Cerebellar nuclear complex (tissue), 1 donor: ENCODE measurements around the gene ITGA1.
"Not testable (repeated sequence)": the region's sequence is repeated elsewhere in the genome, so short reads cannot be mapped to it uniquely, and the experiment has no call there.

Source experiments
- DNase-seq, 2 experiments: peaks; one replicate each; lab custom pipeline; 2025; lab: John Stamatoyannopoulos, UW

Gene ITGA1

DNA sequence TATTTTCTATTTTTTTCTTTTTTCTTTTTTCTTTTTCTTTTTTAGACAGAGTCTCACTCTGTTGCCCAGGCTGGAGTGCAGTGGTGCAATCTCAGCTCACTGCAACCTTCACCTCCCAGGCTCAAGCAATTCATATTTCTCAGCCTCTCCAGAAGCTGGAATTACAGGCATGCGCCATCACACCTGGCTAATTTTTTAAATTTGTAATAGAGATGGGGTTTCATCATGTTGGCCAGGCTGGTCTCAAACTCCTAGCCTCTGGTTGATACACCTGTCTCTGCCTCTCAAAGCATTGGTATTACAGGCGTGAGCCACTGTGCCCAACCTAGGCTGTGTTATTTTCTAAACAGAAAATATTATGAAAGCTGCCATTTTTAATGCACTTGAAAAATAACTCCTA lies 78.3 kb downstream of the ITGA1 start:
- not testable (repeated sequence) for DNase-seq

DNA sequence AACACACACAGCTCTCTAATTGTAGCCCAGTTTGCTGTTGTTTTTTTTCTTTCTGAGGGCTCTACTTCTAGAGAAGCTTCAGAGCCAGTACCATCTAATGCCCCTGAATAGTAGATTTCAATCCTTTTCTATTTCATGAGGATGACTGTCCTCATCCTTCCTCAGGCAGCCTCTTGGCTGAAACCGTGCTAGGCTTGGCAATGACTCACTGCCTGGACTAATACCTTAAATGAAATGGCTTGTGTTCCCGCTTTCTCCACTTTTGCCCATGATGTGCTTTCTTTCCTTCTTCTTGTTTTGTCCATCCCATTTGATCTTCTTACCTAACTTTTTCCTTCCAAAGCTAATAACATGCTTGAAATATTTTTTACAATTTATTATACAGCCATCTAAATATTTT lies 80.1 kb downstream of the ITGA1 start:
- no peak for DNase-seq

DNA sequence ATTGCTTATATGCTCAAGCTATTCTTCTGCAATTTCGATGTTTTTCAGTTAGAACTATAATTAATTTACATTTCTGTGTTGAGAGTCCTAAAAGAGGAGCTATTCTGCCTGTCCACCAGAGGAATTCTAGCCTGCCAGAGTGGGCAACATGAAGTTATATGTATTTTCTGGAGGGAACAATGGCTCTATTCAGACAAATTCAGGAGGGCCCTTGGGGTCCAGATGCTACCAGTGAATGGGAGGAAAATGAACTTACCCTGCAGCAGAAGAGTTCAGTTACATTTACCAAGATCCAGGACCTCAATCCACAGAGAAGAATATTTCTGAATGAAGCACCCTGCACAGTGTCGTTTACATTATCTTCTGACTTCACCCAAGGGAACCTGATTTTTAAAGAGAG lies 80.7 kb downstream of the ITGA1 start:
- no peak for DNase-seq

DNA sequence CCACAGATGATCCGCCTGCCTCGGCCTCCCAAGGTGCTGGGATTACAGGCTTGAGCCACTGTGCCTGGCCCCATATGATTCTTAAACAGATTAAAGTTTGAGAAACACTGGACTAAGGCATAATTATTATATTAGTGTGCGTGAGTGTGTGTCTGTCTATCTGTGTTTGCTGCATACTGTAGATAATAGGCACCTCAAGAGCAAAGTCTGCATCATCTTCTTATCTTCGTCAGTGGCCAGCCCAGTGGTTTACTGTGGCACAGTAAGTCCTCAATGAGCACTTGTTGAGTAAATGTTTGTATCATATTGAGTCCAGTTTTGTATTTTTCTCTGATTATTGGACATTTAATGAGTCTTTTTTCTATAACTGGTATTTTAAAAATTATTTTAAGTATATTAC lies 81.7 kb downstream of the ITGA1 start:
- DNase-seq, result no peak

DNA sequence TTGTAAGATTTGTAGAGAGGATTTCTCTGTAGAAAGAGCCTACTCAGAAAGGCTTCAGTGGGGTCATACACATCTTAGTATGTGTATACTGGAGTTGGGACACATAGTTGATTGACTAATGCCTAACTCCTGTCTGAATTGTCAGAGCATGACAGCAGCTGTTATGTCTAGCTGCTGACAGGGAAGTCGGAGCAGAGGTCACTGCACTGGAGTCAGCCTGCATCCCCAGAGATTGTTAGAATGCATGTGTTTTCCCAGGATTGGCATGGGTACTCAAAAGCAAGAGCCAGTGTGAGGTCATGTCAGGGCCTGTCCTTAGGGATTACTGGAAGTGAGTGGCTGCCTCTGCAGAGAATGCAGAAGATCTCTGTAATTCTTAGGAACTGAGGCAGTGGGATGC lies 82.7 kb downstream of the ITGA1 start:
- no peak for DNase-seq

DNA sequence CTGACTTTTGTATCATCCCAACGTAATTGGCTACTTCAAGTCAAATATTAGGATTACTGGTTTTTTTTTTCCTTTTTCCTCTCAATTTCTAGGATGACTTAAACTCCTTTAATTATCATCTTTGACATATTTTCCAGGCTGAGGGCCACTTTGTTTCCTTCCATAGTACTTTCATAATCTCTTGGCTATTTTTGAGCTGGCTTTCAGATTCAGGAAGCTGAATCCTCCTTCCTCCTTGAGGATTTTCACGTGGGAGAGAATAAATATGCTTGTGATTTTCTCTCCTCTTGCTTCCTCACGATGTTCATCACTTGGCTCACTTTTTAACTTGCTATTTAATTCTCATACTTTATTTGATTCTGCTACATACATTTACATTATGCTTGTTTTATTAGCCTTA lies 88.1 kb downstream of the ITGA1 start:
- DNase-seq, result no peak

DNA sequence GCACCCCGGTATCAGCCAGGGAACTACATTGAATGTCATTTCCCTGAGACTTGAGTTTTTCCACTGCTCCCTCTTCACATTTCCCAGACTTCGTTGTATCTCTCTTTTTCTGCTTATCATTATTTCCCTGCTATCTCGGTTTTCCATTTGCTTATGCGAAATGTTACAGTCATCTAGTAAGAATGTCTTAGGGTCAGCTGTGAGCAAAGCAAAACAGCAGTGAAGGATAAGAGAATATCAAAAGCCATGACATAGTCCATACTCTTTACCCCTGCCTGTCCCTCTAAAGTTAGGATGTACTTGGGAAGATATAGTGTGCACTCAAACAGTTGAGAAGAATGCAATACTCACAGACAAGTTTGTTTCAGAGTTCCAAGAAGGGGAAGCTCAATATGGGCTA lies 88.7 kb downstream of the ITGA1 start:
- no peak for DNase-seq

DNA sequence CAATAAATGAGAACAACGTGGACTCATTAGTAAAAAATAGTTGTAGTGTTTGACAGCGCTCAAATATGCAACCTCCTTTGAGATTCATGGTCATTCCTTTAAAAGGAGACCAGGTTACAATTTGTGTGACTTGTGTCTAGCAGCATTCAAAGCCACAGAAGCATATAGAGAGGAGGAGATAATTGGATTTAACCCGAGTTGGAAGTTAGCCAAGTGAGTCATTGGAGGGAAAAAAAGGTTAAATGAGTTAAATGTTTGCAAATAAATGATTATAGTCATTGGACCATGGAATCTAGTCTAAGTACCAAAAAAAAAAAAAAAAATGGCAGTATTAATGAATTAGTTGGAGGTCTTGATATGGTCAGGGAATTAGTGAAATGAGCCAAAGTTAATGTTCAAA lies 90.9 kb downstream of the ITGA1 start:
- DNase-seq, result no peak

DNA sequence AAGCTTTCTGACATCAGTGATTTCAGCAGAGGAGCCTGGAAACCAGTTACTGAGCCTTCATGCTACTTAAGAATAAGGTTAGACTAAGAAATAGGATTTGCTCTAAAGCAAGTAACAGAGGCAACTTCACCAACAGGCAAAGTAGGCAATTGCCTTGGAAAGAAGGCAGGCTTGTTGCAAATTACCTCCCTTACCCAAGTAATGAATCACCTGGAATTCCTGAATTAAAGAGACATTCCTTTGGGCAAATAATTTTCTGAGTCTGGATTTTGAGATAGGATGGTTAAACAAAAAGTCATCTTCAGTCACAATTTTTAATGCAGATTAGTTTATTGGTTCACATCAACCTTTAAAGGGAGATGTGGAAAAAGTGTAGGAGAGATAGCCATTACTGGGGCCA lies 92.8 kb downstream of the ITGA1 start:
- no peak for DNase-seq

DNA sequence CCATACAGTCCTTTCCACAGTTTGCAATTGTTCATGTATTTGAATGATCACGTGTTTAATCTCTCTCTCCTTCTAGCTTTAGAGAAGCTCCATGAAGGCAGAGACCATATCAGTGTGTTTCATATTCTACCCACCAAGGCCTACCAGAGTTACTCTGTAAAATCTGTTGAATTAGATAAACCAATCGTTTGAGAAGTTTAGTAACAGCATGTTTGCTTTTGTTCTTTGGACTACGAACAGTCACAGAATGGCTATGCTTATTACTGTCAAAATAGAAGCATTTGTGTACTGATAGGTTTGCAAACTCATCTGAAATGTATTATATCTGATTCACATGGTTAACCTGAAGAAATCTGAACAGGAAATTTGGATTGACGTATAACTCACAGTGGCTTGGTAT lies 93.8 kb downstream of the ITGA1 start:
- DNase-seq, result no peak

DNA sequence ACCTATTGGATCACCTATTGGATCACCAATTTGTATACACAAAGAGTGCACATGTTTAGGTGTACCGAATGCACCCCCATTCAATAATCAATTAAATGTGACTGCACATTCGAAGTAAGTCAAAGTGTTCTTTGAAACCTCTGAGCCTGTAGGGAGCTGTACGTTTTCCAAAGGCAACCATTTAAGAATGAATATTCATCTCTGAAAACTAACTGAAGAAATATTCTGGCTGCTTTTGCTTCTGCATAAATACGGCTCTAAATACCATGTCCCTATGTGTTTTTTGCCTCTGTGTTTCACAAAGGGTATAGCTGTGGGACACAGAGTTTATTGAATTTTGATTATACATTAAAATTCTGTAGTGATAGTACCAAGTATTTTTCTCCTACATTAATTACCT lies 95.4 kb downstream of the ITGA1 start:
- DNase-seq, result no peak

DNA sequence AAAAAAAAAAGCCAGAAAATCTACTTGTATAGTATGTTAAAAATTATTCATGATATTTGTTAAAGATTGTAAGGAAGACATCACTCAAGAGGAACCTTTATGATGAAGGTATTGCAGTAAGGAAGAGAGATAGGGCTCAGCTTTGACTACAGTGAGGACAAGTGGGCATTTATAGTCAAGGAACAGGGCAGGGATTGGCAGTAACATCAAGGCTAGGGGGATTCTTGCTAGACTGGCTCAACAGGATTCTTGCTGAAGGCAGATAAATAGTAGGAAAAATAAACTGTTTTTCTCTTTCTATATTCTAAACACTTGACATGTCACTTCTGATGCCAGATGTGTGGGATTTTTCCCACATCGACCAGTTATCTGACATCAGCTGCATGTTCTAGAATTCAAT lies 96.7 kb downstream of the ITGA1 start:
- no peak for DNase-seq

DNA sequence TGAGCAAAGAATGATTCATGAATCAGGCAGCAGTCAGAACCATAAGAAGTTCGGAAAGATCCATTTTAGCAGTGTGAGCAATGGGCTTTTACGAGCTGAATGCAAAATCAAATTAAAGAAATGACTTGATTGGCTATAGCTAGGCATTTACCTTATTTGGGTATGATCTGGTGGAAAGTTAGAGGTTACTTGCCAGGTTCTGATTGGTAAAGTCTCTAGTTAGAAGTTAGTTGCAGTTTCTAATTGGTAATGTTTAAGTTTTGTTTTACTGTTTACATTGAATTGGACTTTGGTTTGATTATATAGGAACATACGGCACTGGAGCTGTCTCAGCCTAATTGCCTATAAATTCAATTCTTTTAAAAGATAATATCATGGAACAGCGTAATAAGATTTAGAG lies 97.9 kb downstream of the ITGA1 start:
- DNase-seq, result no peak

DNA sequence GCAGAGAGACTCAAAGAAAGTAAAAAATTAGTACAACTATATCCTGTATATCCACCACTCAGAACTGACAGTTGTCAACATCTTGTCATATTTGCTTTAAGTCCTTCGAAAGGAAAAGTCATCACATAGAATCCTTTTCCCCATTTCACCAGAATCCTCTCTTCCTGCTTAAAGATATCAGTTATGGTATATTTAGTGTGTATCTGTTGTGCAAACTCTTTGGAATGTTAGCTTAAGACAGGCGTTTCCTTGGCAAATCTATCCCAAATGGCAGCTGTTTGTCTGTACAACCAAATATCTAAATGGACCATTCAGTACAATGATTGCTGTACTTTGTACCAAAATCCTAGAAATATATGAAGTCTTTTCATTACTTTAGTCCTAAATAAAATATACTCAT lies 98.5 kb downstream of the ITGA1 start:
- no peak for DNase-seq

DNA sequence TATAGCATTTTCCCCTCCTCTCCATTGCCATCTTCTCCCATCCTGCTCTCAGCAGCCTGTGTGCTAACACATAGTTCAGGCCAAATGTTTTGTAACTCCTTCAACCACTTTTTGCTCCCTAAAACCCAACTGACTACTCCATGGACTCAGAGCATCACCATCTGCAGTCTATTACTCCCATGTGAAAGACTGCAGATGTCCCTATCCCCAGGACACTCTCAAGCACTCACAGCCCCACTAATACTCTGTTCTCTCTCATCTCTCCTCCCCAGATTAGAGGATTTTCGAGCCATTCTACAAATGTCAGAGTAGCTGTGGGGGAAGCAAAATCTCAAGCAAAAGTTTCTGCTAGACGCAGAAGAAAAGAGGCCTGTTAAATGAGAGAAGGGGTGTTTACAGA lies 99.3 kb downstream of the ITGA1 start:
- DNase-seq, result no peak

DNA sequence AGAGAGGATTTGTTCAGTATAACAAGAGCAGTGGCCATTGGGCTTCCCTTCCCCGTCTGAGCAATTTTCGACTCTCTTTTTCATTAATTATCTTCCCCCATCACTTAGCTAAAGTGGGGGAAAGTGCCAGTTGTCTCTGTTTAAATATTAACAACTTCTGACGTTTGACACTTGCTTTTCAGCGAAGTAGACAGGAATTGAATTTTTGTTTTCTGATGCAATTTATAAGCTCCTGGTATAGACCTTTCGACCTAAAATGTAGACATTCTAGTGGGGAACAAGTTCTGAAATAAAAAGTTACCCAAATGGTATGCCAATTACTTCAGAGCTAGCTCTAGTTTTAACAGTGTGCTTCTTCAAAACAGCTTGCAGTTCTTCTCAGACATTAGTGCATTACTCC lies 100.6 kb downstream of the ITGA1 start:
- DNase-seq, result no peak

DNA sequence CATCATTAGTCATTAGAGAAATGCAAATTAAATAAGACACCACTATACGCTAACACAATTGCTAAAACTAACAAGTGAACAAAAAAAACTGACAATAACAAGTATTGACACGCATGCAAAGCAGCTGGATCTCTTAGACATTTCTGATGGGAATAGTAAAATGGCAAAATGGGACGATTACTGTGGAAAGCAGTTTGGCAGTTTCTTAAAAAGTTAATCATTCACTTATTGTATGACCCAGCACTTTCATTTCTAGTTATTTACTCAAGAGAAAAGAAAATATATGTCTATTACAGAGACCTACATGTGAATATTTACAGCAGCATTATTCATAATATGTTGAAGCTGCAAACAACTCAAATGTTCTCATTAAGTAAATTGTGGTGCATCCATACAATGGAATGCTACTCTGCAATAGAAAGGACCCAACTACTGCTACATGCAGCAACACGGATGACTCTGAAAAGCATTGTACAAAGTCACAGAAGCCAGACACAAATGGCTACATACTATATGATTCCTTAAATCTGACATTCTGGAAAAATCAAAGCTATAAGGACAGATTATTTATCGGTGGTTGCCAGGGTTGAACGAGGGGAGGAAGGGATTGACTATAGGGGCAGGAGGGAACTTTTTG lies 104.6 kb downstream of the ITGA1 start:
- no peak for DNase-seq

DNA sequence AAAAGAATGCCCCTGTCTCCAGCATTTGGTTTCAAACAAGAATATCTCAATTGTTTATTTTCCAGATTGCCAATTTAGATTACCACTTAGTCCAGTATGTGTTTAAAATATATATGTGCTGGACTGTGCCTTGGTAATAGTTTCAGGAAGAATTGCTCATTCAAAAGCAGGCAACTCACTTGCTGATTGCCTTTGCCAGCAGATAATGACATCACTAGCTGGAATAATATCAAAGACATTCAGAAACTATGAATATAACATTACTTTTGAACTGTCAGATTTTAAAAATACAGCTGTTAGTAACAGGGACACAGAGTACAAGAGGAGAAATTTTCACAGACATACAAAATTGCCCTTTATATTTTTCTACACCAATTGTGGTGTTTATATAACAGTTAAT lies 105.4 kb downstream of the ITGA1 start:
- no peak for DNase-seq

DNA sequence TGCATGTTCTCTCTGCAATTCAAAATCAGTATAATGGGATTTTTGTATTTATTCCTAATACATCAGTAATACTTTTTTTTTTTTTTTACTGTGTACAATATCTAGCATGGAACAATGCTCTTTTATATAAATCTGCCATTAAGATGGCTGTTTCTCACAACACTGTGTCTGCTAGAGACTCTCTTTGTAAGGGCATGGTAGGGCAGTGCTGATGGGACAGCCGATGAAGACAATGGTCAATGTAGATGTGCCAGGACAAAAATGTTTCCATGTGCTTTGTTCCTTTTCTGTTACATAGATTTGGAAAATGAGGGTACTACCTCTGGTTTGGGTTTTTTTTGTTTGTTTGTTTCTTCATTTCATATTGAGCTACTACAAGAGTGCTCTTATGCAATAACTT lies 106.1 kb downstream of the ITGA1 start:
- DNase-seq, result no peak

DNA sequence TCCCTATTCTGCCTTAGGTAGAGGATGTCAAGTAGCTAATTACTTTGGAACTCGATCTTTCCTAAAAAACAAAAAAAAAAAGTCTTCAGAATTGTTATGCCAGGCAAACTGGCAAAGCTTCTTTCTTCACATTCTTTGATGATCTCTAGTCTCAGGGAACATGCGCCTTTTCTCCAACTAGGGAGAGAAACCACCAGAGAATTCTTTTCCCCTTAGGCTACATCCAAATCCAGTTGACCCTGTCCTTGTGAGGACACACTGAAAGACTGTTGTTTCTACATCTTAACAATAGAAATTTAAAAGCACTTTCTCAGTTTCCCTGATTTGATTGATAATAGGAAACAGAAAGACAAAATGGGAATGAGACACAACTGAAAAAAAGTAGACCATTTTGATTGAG lies 106.7 kb downstream of the ITGA1 start:
- no peak for DNase-seq

DNA sequence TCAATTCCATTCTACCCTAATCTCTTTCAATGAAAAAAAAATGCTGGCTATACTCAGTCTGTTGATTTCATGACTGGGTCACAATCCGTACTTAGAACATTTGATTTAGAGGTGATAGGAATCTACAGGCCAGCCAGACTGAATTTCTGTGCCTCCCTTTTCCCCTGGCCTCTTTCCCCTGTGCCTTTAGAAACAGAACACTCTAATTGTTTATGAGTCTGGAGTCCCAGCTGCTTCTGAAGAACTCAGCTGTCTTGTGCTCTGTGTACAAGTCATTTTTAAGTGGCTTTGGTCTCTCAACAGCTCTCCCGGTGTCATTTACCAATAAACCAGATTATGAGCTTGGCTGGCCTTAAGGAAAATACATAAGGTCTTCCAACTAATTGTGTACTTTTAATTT lies 107.4 kb downstream of the ITGA1 start:
- DNase-seq, result no peak

DNA sequence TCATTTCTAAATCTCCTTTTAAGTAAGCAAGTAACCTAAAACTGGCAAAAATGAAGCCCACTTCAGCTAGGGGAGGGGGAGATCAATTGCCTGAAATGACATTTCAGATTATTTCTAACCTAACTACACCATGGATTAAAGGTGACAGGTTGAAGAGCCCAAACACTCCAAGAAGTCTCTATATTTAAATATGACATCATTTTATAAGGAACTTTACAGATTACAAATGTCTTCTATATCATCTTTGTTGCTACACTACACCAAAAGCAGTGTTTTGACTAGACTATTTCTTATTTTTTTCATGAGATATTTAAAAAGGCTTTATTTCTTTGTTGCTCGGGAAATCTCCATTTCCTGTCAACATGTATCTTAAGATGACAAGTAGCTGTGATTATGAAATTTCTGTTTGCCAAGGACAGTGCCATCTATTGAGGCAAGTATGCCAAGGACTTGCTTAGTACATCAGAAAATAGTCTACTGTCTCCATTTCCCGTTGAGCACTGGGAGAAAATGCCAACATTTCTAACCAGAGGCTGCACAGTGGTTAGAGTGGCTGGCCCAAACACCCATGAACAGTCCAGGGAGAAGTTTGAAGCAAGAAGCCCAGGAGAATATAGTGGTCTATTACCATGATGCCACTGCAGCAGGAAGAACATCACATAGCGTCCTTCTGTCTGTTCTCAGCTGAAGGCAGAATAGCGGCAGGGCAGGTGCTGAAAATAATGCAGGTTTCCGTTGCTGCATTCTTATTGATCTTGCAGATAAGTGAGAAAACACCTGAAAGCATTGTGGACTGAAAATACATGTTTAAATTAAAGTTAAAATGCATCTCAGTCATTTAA lies 108.1 kb downstream of the ITGA1 start:
- DNase-seq, result no peak

DNA sequence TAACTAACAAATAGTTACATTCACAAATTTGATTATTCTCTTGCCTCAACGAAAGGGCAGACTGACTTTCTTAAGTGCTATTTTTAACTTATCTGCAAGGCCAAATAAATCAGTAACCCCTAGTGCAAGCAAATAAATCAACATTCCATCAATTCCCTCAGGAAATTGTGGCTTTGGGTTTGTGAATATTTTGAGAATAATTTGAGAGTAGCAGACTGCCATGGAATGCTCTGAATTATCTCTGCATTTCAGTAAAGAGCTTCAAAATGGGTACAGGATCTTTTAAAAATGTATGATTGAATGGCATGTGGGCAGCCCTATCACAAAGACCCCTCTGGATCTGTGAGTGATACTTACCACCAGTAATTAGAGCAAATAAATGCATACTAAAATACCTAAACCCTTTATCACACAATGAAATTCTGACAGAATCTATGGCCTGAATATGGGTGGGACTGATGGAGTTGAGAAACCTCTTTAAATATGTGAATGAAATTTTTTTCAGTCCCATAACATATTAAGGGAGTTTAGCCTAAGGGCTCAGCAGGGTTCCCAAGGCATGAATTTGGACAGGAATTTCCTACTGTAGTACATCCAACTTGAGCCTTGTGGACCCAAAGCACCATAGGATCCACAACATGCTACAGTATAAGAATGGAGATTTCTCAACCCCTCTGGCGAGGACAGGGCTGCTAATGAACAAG lies 109.0 kb downstream of the ITGA1 start:
- no peak for DNase-seq
